ENCODE measurements around the gene CAPN8.

The CAPN8 gene

GRCh38 chr1:223628233-223629125 lies 37.0 kb downstream of the CAPN8 start:
- TF ChIP-seq GATA3 (IDR thresholded peaks at IDR 0.05; ENCODE audit: low read depth, low read length), result no peak
- no peak for TF ChIP-seq GATA2 (IDR thresholded peaks at IDR 0.05; ENCODE audit: low read depth, low read length)

- TF ChIP-seq GATA3 (IDR thresholded peaks at IDR 0.05; ENCODE audit: low read depth, low read length), result no peak
- TF ChIP-seq GATA2 (IDR thresholded peaks at IDR 0.05; ENCODE audit: low read depth, low read length), result no peak
These were observed 43.2 kb downstream of the CAPN8 start for GRCh38 chr1:223622132-223622842.

GRCh38 chr1:223621312-223621734 lies 44.2 kb downstream of the CAPN8 start:
- TF ChIP-seq GATA3 (IDR thresholded peaks at IDR 0.05; ENCODE audit: low read depth, low read length) (no peak), GATA2 (IDR thresholded peaks at IDR 0.05; ENCODE audit: low read depth, low read length) (no peak)

GRCh38 chr1:223620297-223620897 lies 45.1 kb downstream of the CAPN8 start:
- TF ChIP-seq GATA2 (IDR thresholded peaks at IDR 0.05; ENCODE audit: low read depth, low read length) (no peak), GATA3 (IDR thresholded peaks at IDR 0.05; ENCODE audit: low read depth, low read length) (no peak)

- TF ChIP-seq GATA3 (IDR thresholded peaks at IDR 0.05; ENCODE audit: low read depth, low read length), result no peak
- TF ChIP-seq GATA2 (IDR thresholded peaks at IDR 0.05; ENCODE audit: low read depth, low read length), result no peak
These were observed 46.8 kb downstream of the CAPN8 start for GRCh38 chr1:223618680-223619079.

GRCh38 chr1:223617323-223618070 lies 48.0 kb downstream of the CAPN8 start:
- TF ChIP-seq GATA2 (IDR thresholded peaks at IDR 0.05; ENCODE audit: low read depth, low read length), result no peak
- TF ChIP-seq GATA3 (IDR thresholded peaks at IDR 0.05; ENCODE audit: low read depth, low read length), result no peak

GRCh38 chr1:223616586-223616985 lies 48.9 kb downstream of the CAPN8 start:
- TF ChIP-seq GATA3 (IDR thresholded peaks at IDR 0.05; ENCODE audit: low read depth, low read length), result no peak
- TF ChIP-seq GATA2 (IDR thresholded peaks at IDR 0.05; ENCODE audit: low read depth, low read length), result no peak

- no peak for TF ChIP-seq GATA2 (IDR thresholded peaks at IDR 0.05; ENCODE audit: low read depth, low read length)
- no peak for TF ChIP-seq GATA3 (IDR thresholded peaks at IDR 0.05; ENCODE audit: low read depth, low read length)
These were observed 53.6 kb downstream of the CAPN8 start for GRCh38 chr1:223611936-223612335.

GRCh38 chr1:223609977-223610376 lies 55.5 kb downstream of the CAPN8 start:
- TF ChIP-seq GATA2 (IDR thresholded peaks at IDR 0.05; ENCODE audit: low read depth, low read length), result no peak
- TF ChIP-seq GATA3 (IDR thresholded peaks at IDR 0.05; ENCODE audit: low read depth, low read length), result no peak

GRCh38 chr1:223609066-223609465 lies 56.4 kb downstream of the CAPN8 start:
- TF ChIP-seq GATA2 (IDR thresholded peaks at IDR 0.05; ENCODE audit: low read depth, low read length) (no peak), GATA3 (IDR thresholded peaks at IDR 0.05; ENCODE audit: low read depth, low read length) (no peak)

GRCh38 chr1:223558512-223558911 lies 107.0 kb downstream of the CAPN8 start:
- TF ChIP-seq GATA2 (IDR thresholded peaks at IDR 0.05; ENCODE audit: low read depth, low read length) (no peak), GATA3 (IDR thresholded peaks at IDR 0.05; ENCODE audit: low read depth, low read length) (no peak)

- TF ChIP-seq GATA3 (IDR thresholded peaks at IDR 0.05; ENCODE audit: low read depth, low read length) (no peak), GATA2 (IDR thresholded peaks at IDR 0.05; ENCODE audit: low read depth, low read length) (no peak)
These were observed 108.4 kb downstream of the CAPN8 start for GRCh38 chr1:223557130-223557475.

- TF ChIP-seq GATA3 (IDR thresholded peaks at IDR 0.05; ENCODE audit: low read depth, low read length), result no peak
- TF ChIP-seq GATA2 (IDR thresholded peaks at IDR 0.05; ENCODE audit: low read depth, low read length), result no peak
These were observed 108.9 kb downstream of the CAPN8 start for GRCh38 chr1:223556414-223557129.
